ENCODE results near the gene KCNQ1OT1.

KCNQ1OT1 gene

GRCh38 chr11:2586793-2587131 lies 113.0 kb downstream of the KCNQ1OT1 start:
- Histone ChIP-seq H3K27ac (no peak overlapping the region), H3K36me3 (no peaks in the 10 kb centered on the region), H3K9me3 (no peaks in the 10 kb centered on the region), H3K4me3 (no peak overlapping the region), H3K4me1 (no peaks in the 10 kb centered on the region), H3K27me3 (peaks cover 0 to 3% of the 10 kb centered on the region in 2 donors)
- intact Hi-C loops (cut with DNase I; ENCODE audit: low total_unique reads) = no loop called here
- TF ChIP-seq CTCF (IDR thresholded peaks at IDR 0.05) = no peak
- DNase-seq = peak in 1 of 2 donors; percentile 56

DNA sequence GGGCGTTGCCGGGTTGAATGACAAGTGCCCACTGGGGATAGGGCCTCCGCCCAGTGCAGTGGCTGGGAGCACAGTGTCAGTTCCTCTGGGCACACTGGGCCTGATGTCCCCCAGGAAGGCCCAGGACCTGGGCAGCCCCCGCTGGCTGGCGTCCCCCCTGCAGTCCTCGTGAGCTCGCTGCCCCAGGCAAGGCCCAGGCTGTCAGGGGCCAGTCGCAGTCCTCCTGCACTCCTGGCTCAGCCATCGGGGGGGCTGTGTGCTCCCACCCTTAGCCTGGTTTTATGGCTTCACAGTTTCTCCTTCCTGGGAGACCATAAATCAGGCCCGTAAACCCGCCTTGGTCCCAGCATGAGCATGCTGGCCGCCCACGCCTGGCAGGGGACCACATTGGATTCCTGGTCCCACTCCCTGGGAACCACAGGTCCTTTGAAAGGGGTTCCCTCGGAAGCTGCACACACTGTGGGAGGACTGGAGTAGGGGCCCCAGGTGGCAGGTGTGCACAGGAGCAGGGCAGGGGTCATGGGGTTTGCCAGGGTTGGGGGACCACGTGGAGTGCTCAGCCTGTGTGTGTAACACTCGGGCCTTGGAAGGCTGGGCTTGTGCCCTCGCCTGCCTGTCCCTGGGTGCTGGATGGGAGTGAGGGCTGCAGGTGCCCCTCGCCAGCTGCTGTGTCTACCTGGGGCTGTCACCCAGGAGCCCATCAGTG lies 113.6 kb downstream of the KCNQ1OT1 start:
- H3K27ac ChIP-seq = no peak overlapping the region
- H3K4me3 ChIP-seq = no peak overlapping the region
- H3K36me3 ChIP-seq = no peaks in the 10 kb centered on the region
- peaks cover 0 to 3% of the 10 kb centered on the region in 2 donors for H3K27me3 ChIP-seq
- DNase-seq = peak; percentile 15 to 51
- no peaks in the 10 kb centered on the region for H3K4me1 ChIP-seq
- intact Hi-C loops (cut with DNase I; ENCODE audit: low total_unique reads) = no loop called here
- TF ChIP-seq CTCF (IDR thresholded peaks at IDR 0.05) = no peak
- no peaks in the 10 kb centered on the region for H3K9me3 ChIP-seq

DNA sequence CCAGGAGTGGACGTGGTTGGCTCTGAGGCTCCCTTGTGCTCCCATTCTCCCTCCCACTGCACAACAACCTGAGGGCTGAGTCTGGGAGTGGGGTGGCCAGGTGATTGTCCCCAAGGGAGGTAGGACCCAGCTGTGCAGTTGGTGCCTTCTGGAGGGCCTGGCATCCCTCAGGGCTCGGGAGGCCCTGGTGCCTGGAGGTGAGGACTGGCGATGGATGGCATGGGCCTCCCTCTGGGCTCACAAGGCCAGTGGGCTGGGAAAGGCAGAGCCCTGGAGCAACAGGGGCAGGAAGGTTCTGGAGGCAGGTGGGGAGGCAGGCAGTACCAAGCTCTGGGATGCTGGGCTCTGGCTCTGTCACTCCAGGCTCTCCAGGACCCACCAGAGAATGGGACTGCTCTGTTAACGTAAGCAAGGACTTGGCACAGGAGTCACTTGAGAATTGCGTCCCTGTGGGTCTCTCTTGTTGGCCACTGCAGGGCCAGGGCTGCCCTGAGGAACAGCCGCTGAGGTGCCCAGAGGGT lies 114.2 kb downstream of the KCNQ1OT1 start:
- TF ChIP-seq CTCF (IDR thresholded peaks at IDR 0.05) = no peak
- Histone ChIP-seq H3K4me3 (no peak overlapping the region), H3K36me3 (no peaks in the 10 kb centered on the region), H3K4me1 (no peaks in the 10 kb centered on the region), H3K9me3 (no peaks in the 10 kb centered on the region), H3K27me3 (peaks cover 0 to 3% of the 10 kb centered on the region in 2 donors), H3K27ac (no peak overlapping the region)
- intact Hi-C loops (cut with DNase I; ENCODE audit: low total_unique reads) = no loop called here
- DNase-seq = peak; percentile 10 to 41

- peak; percentile 13 to 57 for DNase-seq
- no peak overlapping the region for H3K4me3 ChIP-seq
- intact Hi-C loops (cut with DNase I; ENCODE audit: low total_unique reads) = no loop called here
- peaks cover 0 to 5% (median 0%) of the 10 kb centered on the region in 4 donors for H3K4me1 ChIP-seq
- no peaks in the 10 kb centered on the region for H3K36me3 ChIP-seq
- H3K9me3 ChIP-seq = no peaks in the 10 kb centered on the region
- H3K27me3 ChIP-seq = peaks cover 0 to 3% of the 10 kb centered on the region in 2 donors
- TF ChIP-seq CTCF (IDR thresholded peaks at IDR 0.05) = no peak
- H3K27ac ChIP-seq = no peak overlapping the region
Observed at GRCh38 chr11:2584812-2585565, 114.8 kb downstream of the KCNQ1OT1 start.

GRCh38 chr11:2584434-2584811 lies 115.4 kb downstream of the KCNQ1OT1 start:
- no peak for TF ChIP-seq CTCF (IDR thresholded peaks at IDR 0.05)
- peaks cover 0 to 3% of the 10 kb centered on the region in 2 donors for H3K27me3 ChIP-seq
- intact Hi-C loops (cut with DNase I; ENCODE audit: low total_unique reads) = no loop called here
- no peak overlapping the region for H3K27ac ChIP-seq
- H3K36me3 ChIP-seq = no peaks in the 10 kb centered on the region
- H3K4me1 ChIP-seq = peaks cover 0 to 6% (median 0%) of the 10 kb centered on the region in 4 donors
- no peak for DNase-seq
- H3K9me3 ChIP-seq = no peaks in the 10 kb centered on the region
- no peak overlapping the region for H3K4me3 ChIP-seq
